ENCODE data around the gene FKTN. TPM values are rescaled to one million over a fixed set of nuclear protein-coding genes. Genes with fewer than 3 reads are reported as not detected.

Gene FKTN
- total and polyA plus RNA-seq, 9 of the 15 experiments (the other 6 are each of a cell fraction or from before 2014, with no cell fraction given): 5.4 to 16.3 (median 10.4) TPM

DNA sequence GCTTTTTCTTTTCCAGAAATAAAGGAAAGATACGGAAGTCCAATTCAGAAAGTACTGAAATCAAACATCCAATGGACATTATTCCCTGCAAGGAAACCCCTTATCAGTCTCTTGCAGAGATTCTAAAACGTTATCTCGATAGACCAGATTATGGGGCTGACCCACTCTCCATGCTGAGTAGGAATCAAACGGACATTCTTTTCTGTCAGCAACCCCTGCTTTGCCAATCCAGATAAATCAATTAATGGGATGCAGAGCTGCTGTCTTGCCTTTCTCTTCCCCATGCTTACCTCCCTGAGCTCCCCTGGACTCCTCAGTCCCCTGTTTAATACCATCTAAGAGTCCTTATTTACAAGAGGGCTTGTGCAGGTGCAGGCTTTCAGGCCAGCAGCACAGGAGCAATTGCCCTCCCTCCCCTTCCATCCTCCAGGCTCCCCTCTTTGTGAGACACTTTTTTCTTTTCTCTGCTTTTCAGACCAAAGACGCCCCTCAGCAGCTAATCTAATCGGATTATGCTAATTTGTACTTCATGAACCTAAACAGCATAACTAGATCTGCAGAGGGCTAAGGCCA, 118.5 kb downstream of the FKTN start (continued):
- TF ChIP-seq STAT5A (IDR thresholded peaks at IDR 0.05; ENCODE audit: borderline replicate concordance, low read length) (peak; percentile 73; the same call in 1 of the 2 replicates), NR2F6 (CRISPR knock-in tag; IDR thresholded peaks at IDR 0.05) (no peak), ZNF57 (CRISPR knock-in tag; IDR thresholded peaks at IDR 0.05) (no peak), FOXJ3 (CRISPR knock-in tag; IDR thresholded peaks at IDR 0.05) (no peak), ZC3H11A (IDR thresholded peaks at IDR 0.05; ENCODE audit: low read depth, low read length) (no peak), ILK (tag; IDR thresholded peaks at IDR 0.05; ENCODE audit: borderline replicate concordance, low read depth) (no peak), MEIS2 (IDR thresholded peaks at IDR 0.05; ENCODE audit: partially characterized antibody) (peak; percentile 94), ZNF274 (IDR thresholded peaks at IDR 0.05; ENCODE audit: borderline replicate concordance, low read depth, low read length) (no peak), SMARCE1 (IDR thresholded peaks at IDR 0.05) (peak; percentile 97), TAF15 (IDR thresholded peaks at IDR 0.05; ENCODE audit: low read depth, low read length) (no peak), GATA2 (CRISPR knock-in tag; IDR thresholded peaks at IDR 0.05) (peak; percentile 26; the same call in 1 of the 2 replicates), SIN3B (IDR thresholded peaks at IDR 0.05; ENCODE audit: low read depth) (no peak), ZNF184 (CRISPR knock-in tag; IDR thresholded peaks at IDR 0.05) (no peak)
- TF ChIP-seq, protein P1, sequence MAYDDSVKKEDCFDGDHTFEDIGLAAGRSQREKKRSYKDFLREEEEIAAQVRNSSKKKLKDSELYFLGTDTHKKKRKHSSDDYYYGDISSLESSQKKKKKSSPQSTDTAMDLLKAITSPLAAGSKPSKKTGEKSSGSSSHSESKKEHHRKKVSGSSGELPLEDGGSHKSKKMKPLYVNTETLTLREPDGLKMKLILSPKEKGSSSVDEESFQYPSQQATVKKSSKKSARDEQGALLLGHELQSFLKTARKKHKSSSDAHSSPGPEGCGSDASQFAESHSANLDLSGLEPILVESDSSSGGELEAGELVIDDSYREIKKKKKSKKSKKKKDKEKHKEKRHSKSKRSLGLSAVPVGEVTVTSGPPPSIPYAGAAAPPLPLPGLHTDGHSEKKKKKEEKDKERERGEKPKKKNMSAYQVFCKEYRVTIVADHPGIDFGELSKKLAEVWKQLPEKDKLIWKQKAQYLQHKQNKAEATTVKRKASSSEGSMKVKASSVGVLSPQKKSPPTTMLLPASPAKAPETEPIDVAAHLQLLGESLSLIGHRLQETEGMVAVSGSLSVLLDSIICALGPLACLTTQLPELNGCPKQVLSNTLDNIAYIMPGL (CRISPR knock-in tag; IDR thresholded peaks at IDR 0.05): no peak
- TF ChIP-seq, protein P2, sequence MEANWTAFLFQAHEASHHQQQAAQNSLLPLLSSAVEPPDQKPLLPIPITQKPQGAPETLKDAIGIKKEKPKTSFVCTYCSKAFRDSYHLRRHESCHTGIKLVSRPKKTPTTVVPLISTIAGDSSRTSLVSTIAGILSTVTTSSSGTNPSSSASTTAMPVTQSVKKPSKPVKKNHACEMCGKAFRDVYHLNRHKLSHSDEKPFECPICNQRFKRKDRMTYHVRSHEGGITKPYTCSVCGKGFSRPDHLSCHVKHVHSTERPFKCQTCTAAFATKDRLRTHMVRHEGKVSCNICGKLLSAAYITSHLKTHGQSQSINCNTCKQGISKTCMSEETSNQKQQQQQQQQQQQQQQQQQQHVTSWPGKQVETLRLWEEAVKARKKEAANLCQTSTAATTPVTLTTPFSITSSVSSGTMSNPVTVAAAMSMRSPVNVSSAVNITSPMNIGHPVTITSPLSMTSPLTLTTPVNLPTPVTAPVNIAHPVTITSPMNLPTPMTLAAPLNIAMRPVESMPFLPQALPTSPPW (CRISPR knock-in tag; IDR thresholded peaks at IDR 0.05): peak; percentile 40
- TF ChIP-seq, protein P3, sequence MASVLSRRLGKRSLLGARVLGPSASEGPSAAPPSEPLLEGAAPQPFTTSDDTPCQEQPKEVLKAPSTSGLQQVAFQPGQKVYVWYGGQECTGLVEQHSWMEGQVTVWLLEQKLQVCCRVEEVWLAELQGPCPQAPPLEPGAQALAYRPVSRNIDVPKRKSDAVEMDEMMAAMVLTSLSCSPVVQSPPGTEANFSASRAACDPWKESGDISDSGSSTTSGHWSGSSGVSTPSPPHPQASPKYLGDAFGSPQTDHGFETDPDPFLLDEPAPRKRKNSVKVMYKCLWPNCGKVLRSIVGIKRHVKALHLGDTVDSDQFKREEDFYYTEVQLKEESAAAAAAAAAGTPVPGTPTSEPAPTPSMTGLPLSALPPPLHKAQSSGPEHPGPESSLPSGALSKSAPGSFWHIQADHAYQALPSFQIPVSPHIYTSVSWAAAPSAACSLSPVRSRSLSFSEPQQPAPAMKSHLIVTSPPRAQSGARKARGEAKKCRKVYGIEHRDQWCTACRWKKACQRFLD (CRISPR knock-in tag; IDR thresholded peaks at IDR 0.05): no peak
- TF ChIP-seq, protein P4, sequence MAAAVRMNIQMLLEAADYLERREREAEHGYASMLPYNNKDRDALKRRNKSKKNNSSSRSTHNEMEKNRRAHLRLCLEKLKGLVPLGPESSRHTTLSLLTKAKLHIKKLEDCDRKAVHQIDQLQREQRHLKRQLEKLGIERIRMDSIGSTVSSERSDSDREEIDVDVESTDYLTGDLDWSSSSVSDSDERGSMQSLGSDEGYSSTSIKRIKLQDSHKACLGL (CRISPR knock-in tag; IDR thresholded peaks at IDR 0.05; ENCODE audit: borderline replicate concordance, poor library complexity, severe bottlenecking): no peak
